GM23338 (cell line): Measurements from ENCODE around the gene TMEM30A. TPM values are rescaled to one million over a fixed set of nuclear protein-coding genes. Genes with fewer than 3 reads are reported as not detected.

Source experiments
- ATAC-seq: fragments of 200-7000 bp; cut with Tn5 transposase; 3 replicates; pipeline ENCODE4 v1.9.1; 2020
- DNase-seq: peaks from one replicate; pipeline ENCODE4 v3.0.0-alpha.2; 2015; ENCODE audit warnings: low spot score
- H2AFZ ChIP-seq: fragments of 200-600 bp; sonication (generic); 2 replicates; pipeline ENCODE4 v1.8.0; 2016; ENCODE audit warnings: antibody characterized with exemption, mild to moderate bottlenecking, moderate library complexity
- H3F3A ChIP-seq: fragments of 200-600 bp; sonication (generic); replicated peaks from 2 replicates; pipeline ENCODE4 v1.8.0; 2017; ENCODE audit warnings: antibody characterized with exemption, mixed run types, low read depth
- H3K27ac ChIP-seq: fragments of 200-600 bp; sonication (generic); 2 replicates; pipeline ENCODE4 v1.6.1; 2016; ENCODE audit warnings: low read depth
- H3K27me3 ChIP-seq: fragments of 200-600 bp; sonication (generic); 2 replicates; pipeline ENCODE4 v1.8.0; 2016; ENCODE audit warnings: mild to moderate bottlenecking, mixed run types, moderate library complexity; ENCODE audit not compliant: insufficient read depth
- H3K36me3 ChIP-seq: fragments of 200-600 bp; sonication (generic); 2 replicates; pipeline ENCODE4 v1.8.0; 2016; ENCODE audit warnings: mild to moderate bottlenecking; ENCODE audit not compliant: insufficient read depth
- H3K4me1 ChIP-seq: fragments of 200-600 bp; sonication (generic); 2 replicates; pipeline ENCODE4 v1.8.0; 2016; ENCODE audit warnings: mild to moderate bottlenecking, moderate library complexity; ENCODE audit not compliant: insufficient read depth
- H3K4me2 ChIP-seq: fragments of 200-600 bp; sonication (generic); 2 replicates; pipeline ENCODE4 v1.7.1; 2017; ENCODE audit warnings: mixed run types
- H3K4me3 ChIP-seq: fragments of 200-600 bp; sonication (generic); 2 replicates; pipeline ENCODE4 v1.6.1; 2016; ENCODE audit warnings: mixed run types
- H3K79me2 ChIP-seq: fragments of 200-600 bp; sonication (generic); replicated peaks from 2 replicates; pipeline ENCODE4 v1.8.0; 2017; ENCODE audit warnings: mild to moderate bottlenecking; ENCODE audit not compliant: insufficient read depth
- H3K9me2 ChIP-seq: fragments of 200-600 bp; sonication (generic); 2 replicates; pipeline ENCODE4 v1.8.0; 2017; ENCODE audit not compliant: insufficient read depth
- H4K20me1 ChIP-seq: fragments of 200-600 bp; sonication (generic); replicated peaks from 2 replicates; pipeline ENCODE4 v1.8.0; 2017; ENCODE audit warnings: mild to moderate bottlenecking; ENCODE audit not compliant: insufficient read depth
- H3K27ac Mint-ChIP-seq: 2 replicates; pipeline ENCODE4 v1.8.0; 2020; ENCODE audit warnings: inconsistent platforms, mild to moderate bottlenecking, moderate library complexity, mixed read lengths
- H3K27me3 Mint-ChIP-seq: 3 replicates; pipeline ENCODE4 v1.8.0; 2022; ENCODE audit warnings: low read depth, mild to moderate bottlenecking, moderate library complexity, mixed read lengths, inconsistent platforms; ENCODE audit not compliant: insufficient read depth, poor library complexity
- H3K36me3 Mint-ChIP-seq: 3 replicates; pipeline ENCODE4 v1.8.0; 2021; ENCODE audit warnings: low read depth, mild to moderate bottlenecking, inconsistent platforms, moderate library complexity, mixed read lengths
- H3K4me1 Mint-ChIP-seq: 3 replicates; pipeline ENCODE4 v1.8.0; 2020; ENCODE audit warnings: mild to moderate bottlenecking, inconsistent platforms, mixed read lengths
- H3K4me3 Mint-ChIP-seq: 3 replicates; pipeline ENCODE4 v1.8.0; 2021; ENCODE audit warnings: moderate library complexity, mild to moderate bottlenecking, inconsistent platforms, mixed read lengths
- H3K9me3 Mint-ChIP-seq: 3 replicates; pipeline ENCODE4 v1.8.0; 2020; ENCODE audit warnings: moderate library complexity, mild to moderate bottlenecking, inconsistent platforms, mixed read lengths
- CREB1 ChIP-seq: fragments of 250-450 bp; sonication (Bioruptor Pico); IDR thresholded peaks from 2 replicates; pipeline ENCODE4 v1.5.0; 2020; ENCODE audit warnings: low read depth, mild to moderate bottlenecking, moderate library complexity
- CTCF ChIP-seq, 2 experiments: fragments of 200-600 bp in 1 of 2; sonication (generic) in 1 of 2; conservative IDR thresholded peaks; 2 replicates each; pipeline versions ENCODE4 v1.5.1 to v1.6.1; 2016 to 2017; ENCODE audit warnings: antibody characterized with exemption in 2 of 2, low read depth in 2 of 2, mild to moderate bottlenecking in 2 of 2, moderate library complexity in 1 of 2
- ETS1 ChIP-seq: IDR thresholded peaks from 2 replicates; pipeline ENCODE4 v1.6.1; 2016; ENCODE audit warnings: antibody characterized with exemption
- EZH2 ChIP-seq: fragments of 200-600 bp; sonication (generic); IDR thresholded peaks from one replicate; pipeline ENCODE4 v1.8.0; 2017; ENCODE audit warnings: antibody characterized with exemption, mild to moderate bottlenecking, low read depth; ENCODE audit not compliant: unreplicated experiment
- EZH2phosphoT487 ChIP-seq: fragments of 200-600 bp; sonication (generic); IDR thresholded peaks from one replicate; pipeline ENCODE4 v1.8.1; 2018; ENCODE audit warnings: antibody characterized with exemption; ENCODE audit not compliant: unreplicated experiment
- JUNB ChIP-seq: IDR thresholded peaks from one replicate; pipeline ENCODE4 v1.6.1; 2016; ENCODE audit warnings: antibody characterized with exemption; ENCODE audit not compliant: unreplicated experiment
- NANOG ChIP-seq: IDR thresholded peaks from 2 replicates; pipeline ENCODE4 v1.6.1; 2016; ENCODE audit warnings: antibody characterized with exemption, borderline replicate concordance
- POLR2AphosphoS5 ChIP-seq: IDR thresholded peaks from 2 replicates; pipeline ENCODE4 v1.6.1; 2016; ENCODE audit warnings: antibody characterized with exemption, low read depth
- REST ChIP-seq: IDR thresholded peaks from one replicate; pipeline ENCODE4 v1.6.1; 2018; ENCODE audit warnings: antibody characterized with exemption; ENCODE audit not compliant: unreplicated experiment
- STAT1 ChIP-seq: IDR thresholded peaks from one replicate; pipeline ENCODE4 v1.6.1; 2016; ENCODE audit warnings: antibody characterized with exemption; ENCODE audit not compliant: unreplicated experiment
- ZNF114 ChIP-seq: fragments of 250-450 bp; sonication (Bioruptor Pico); IDR thresholded peaks from 2 replicates; pipeline ENCODE4 v1.5.0; 2020; ENCODE audit warnings: mild to moderate bottlenecking, moderate library complexity
- ZNF331 ChIP-seq: fragments of 250-450 bp; sonication (Bioruptor Pico); IDR thresholded peaks from 2 replicates; pipeline ENCODE4 v1.5.0; 2020; ENCODE audit warnings: low read depth, mild to moderate bottlenecking, moderate library complexity
- ZNF462 ChIP-seq: fragments of 250-450 bp; sonication (Bioruptor Pico); IDR thresholded peaks from 2 replicates; pipeline ENCODE4 v1.5.0; 2020; ENCODE audit warnings: mild to moderate bottlenecking, moderate library complexity
- polyA plus RNA-seq: library from polyadenylated mRNA; unstranded; fragments of >200 nt; fragmentation: Nextera tagmentation; extraction: Ambion mirVana; gene quantifications from 2 replicates; pipeline ENCODE4 v1.2.1, GENCODE V29; 2016
- total RNA-seq: library from RNA; depleted of rRNA; stranded (reverse); fragments of >200 nt; shearing (Covaris generic); gene quantifications from 2 replicates; pipeline ENCODE4 v1.2.3, GENCODE V29; 2014

Gene TMEM30A
- total and polyA plus RNA-seq, 2 experiments from 2014 or later: 61.7 to 99.9 TPM

- ATAC-seq (no peak), DNase-seq (no peak)
- Histone ChIP-seq H3K36me3 (peaks cover 24% of the 10 kb centered on the region; the same call in 1 of the 2 replicates), H3K27ac (peak overlapping the region; percentile 51; the same call in 1 of the 2 replicates), H3K4me1 (peaks cover 23% of the 10 kb centered on the region), H4K20me1 (peaks cover 4% of the 10 kb centered on the region), H3K4me3 (no peak overlapping the region), H3K9me2 (no peaks in the 10 kb centered on the region), H3K27me3 (no peaks in the 10 kb centered on the region), H3K79me2 (peaks cover 18% of the 10 kb centered on the region), H3F3A (no peaks in the 10 kb centered on the region; the same call in 1 of the 2 replicates), H2AFZ (no peak overlapping the region), H3K4me2 (no peak overlapping the region)
- peaks cover 41% of the 10 kb centered on the region for H3K36me3 Mint-ChIP-seq
- H3K27me3 Mint-ChIP-seq: peaks cover 4% of the 10 kb centered on the region
- H3K4me1 Mint-ChIP-seq: peaks cover 38% of the 10 kb centered on the region
- H3K4me3 Mint-ChIP-seq: no peak overlapping the region
- no peaks in the 10 kb centered on the region for H3K9me3 Mint-ChIP-seq
- H3K27ac Mint-ChIP-seq: no peak overlapping the region
- TF ChIP-seq ETS1 (no peak), CTCF (conservative IDR thresholded peaks at IDR 0.05; ENCODE audit: low read depth in 2 of 2) (no peak), CREB1 (CRISPR knock-in tag) (no peak), STAT1 (no peak), POLR2AphosphoS5 (no peak), ZNF331 (CRISPR knock-in tag) (no peak), ZNF114 (CRISPR knock-in tag) (no peak), EZH2 (no peak), ZNF462 (CRISPR knock-in tag) (no peak), EZH2phosphoT487 (no peak), REST (no peak), NANOG (no peak), JUNB (no peak)
Measured at GRCh38 chr6:75236630-75237029, 48.0 kb downstream of the TMEM30A start.
